PC-3 (cell line): ENCODE measurements around the gene LRP2BP.

Source experiments
- EZH2 ChIP-seq: fragments of 300-600 bp; sonication (generic); IDR thresholded peaks from one replicate; pipeline ENCODE4 v1.6.1; 2017; ENCODE audit warnings: antibody characterized with exemption, mild to moderate bottlenecking, low read length; ENCODE audit not compliant: unreplicated experiment
- EZH2phosphoT487 ChIP-seq: fragments of 300-600 bp; sonication (generic); IDR thresholded peaks from 2 replicates; pipeline ENCODE4 v1.6.1; 2018; ENCODE audit warnings: mild to moderate bottlenecking, antibody characterized with exemption, low read length, borderline replicate concordance
- TF ChIP-seq, protein P1 (sequence below): fragments of 300-600 bp; sonication (generic); conservative IDR thresholded peaks from 2 replicates; pipeline ENCODE4 v1.5.1; 2017; ENCODE audit warnings: antibody characterized with exemption, low read depth, mild to moderate bottlenecking, low read length

DNA sequence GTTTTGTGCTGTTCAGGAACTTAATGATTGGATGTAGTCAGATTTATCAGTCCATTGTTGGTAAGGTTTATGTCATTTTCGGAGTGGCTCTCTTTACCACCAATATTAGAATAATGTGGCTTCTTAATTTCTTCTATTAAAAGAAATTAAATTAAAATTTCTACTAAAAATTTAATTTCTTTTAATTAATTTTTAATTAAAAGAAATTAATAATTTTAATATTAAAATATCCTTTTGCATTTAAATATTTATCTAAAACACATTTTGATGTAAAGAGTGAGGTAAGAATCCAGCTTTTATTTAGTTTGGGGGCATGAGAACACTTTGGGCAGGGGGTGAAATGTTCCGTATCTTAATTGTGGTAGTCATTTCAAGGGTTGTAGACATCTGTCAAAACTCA is 45.8 kb upstream of the LRP2BP start:
- TF ChIP-seq EZH2 = no peak
- TF ChIP-seq EZH2phosphoT487 = no peak
- TF ChIP-seq, protein P1, sequence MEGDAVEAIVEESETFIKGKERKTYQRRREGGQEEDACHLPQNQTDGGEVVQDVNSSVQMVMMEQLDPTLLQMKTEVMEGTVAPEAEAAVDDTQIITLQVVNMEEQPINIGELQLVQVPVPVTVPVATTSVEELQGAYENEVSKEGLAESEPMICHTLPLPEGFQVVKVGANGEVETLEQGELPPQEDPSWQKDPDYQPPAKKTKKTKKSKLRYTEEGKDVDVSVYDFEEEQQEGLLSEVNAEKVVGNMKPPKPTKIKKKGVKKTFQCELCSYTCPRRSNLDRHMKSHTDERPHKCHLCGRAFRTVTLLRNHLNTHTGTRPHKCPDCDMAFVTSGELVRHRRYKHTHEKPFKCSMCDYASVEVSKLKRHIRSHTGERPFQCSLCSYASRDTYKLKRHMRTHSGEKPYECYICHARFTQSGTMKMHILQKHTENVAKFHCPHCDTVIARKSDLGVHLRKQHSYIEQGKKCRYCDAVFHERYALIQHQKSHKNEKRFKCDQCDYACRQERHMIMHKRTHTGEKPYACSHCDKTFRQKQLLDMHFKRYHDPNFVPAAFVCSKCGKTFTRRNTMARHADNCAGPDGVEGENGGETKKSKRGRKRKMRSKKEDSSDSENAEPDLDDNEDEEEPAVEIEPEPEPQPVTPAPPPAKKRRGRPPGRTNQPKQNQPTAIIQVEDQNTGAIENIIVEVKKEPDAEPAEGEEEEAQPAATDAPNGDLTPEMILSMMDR = no peak
